PC-9 (cell line): ENCODE measurements around the gene CCDC87.

ENCODE experiments used
- CTCF ChIP-seq: fragments of 200-600 bp; sonication (generic); conservative IDR thresholded peaks from 2 replicates; pipeline ENCODE4 v1.6.1; 2017; ENCODE audit warnings: mixed run types, antibody characterized with exemption, mild to moderate bottlenecking, moderate library complexity
- EZH2 ChIP-seq: fragments of 200-600 bp; sonication (generic); IDR thresholded peaks from 2 replicates; pipeline ENCODE4 v1.8.0; 2017; ENCODE audit warnings: antibody characterized with exemption, low read depth

GRCh38 chr11:66641834-66642233 lies 49.0 kb upstream of the CCDC87 start:
- TF ChIP-seq CTCF = no peak
- TF ChIP-seq EZH2 = no peak
